ENCODE results near the gene GATB.
A peak's percentile ranks its signal among the peaks of the same experiment; 100 is the strongest.

Gene GATB

GRCh38 chr4:151803246-151803645, 42.4 kb upstream of the GATB start:
- no peaks in the 10 kb centered on the region for H3K27me3 ChIP-seq (ENCODE audit: insufficient read depth, poor library complexity, severe bottlenecking)
- TF ChIP-seq GABPA (IDR thresholded peaks at IDR 0.05; ENCODE audit: low read depth) (no peak), SPI1 (IDR thresholded peaks at IDR 0.05; ENCODE audit: borderline replicate concordance, low read depth) (no peak), REST (IDR thresholded peaks at IDR 0.05; ENCODE audit: insufficient replicate concordance, low read depth) (no peak), CTCF (IDR thresholded peaks at IDR 0.05; ENCODE audit: insufficient read depth, low read length) (no peak), POLR2AphosphoS5 (IDR thresholded peaks at IDR 0.05; ENCODE audit: low read depth) (no peak)
- H3K4me3 ChIP-seq (replicated peaks; ENCODE audit: insufficient read depth, low read length), result no peak overlapping the region
- H3K27ac ChIP-seq (replicated peaks), result no peak overlapping the region
- no peak for DNase-seq (ENCODE audit: low read depth in 1 of 2, low spot score in 1 of 2)

GRCh38 chr4:151801547-151802516, 41.0 kb upstream of the GATB start:
- DNase-seq (ENCODE audit: low read depth in 1 of 2, low spot score in 1 of 2), result peak; percentile 33 to 61

More at GRCh38 chr4:151801547-151802516, 41.0 kb upstream of the GATB start:
- H3K27me3 ChIP-seq (ENCODE audit: insufficient read depth, poor library complexity, severe bottlenecking), result no peaks in the 10 kb centered on the region
- peak; percentile 94 for TF ChIP-seq CTCF (IDR thresholded peaks at IDR 0.05; ENCODE audit: insufficient read depth, low read length)
- no peak for TF ChIP-seq REST (IDR thresholded peaks at IDR 0.05; ENCODE audit: insufficient replicate concordance, low read depth)
- TF ChIP-seq GABPA (IDR thresholded peaks at IDR 0.05; ENCODE audit: low read depth), result no peak
- H3K4me3 ChIP-seq (replicated peaks; ENCODE audit: insufficient read depth, low read length), result no peak overlapping the region
- H3K27ac ChIP-seq (replicated peaks), result no peak overlapping the region

All from HL-60 (cell line).